SW480 (cell line): ENCODE data around the gene ABCA10.
"Not testable (repeated sequence)": the region's sequence is repeated elsewhere in the genome, so short reads cannot be mapped to it uniquely, and the experiment has no call there.

Experiments
- DNase-seq: peaks from one replicate; pipeline ENCODE4 v3.0.0-alpha.2; 2016; ENCODE audit warnings: low spot score

The ABCA10 gene

DNA sequence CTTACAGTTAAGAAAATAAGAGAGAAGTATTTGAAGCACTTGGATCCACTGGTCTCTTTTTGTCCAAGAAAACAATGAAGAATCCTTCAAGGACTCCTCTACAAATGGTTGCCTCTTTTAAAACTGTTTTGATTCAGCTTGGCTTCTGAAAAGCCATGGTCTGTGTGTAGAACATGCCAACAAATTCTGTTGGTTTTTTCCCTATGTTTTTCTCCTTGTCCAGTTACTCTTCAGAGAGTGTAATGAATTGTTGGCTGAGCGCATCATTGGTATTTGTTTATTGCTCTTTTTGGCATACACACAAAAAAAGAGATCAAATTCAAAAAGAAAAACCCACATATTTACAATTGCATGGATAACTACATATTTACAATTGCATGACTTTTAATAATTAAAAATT is at the start of gene ABCA10:
Gene ABCA10 (minus strand): TSS at position 249 of the 400 bp plus-strand sequence. CDS start 3,466 bp downstream, outside the sequence.
- DNase-seq = no peak

DNA sequence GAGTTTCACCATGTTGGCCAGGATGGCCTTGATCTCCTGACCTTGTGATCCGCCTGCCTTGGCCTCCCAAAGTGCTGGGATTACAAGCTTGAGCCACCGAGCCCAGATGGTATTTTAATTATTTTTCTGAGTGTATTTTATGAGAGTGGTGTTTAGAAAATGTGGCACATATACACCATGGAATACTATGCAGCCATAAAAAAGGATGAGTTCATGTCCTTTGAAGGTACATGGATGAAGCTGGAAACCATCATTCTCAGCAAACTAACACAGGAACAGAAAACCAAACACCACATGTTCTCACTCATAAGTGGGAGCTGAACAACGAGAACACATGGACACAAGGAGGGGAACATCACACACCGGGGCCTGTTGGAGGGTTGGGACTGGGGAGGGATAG is 47.7 kb upstream of the ABCA10 start:
- not testable (repeated sequence) for DNase-seq

DNA sequence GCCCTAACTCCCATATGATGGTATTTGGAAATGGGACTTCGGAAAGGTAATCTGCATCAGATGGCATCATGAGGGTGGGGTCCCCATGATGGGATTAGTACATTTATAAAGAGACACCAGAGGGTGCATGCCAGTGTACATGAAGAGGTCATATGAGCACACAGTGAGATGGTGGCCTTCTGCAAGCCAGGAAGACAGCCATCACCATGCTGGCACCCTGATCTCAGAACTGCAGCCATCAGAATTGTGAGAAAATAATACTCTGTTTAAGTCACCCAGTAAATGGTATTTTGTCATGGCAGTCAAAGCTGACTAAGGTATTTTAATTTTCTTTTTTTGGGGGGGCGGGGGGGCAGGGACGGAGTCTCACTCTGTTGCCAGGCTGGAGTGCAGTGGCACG is 47.1 kb upstream of the ABCA10 start:
- no peak for DNase-seq

GRCh38 chr17:69271023-69271422 is 42.4 kb upstream of the ABCA10 start:
- no peak for DNase-seq

DNA sequence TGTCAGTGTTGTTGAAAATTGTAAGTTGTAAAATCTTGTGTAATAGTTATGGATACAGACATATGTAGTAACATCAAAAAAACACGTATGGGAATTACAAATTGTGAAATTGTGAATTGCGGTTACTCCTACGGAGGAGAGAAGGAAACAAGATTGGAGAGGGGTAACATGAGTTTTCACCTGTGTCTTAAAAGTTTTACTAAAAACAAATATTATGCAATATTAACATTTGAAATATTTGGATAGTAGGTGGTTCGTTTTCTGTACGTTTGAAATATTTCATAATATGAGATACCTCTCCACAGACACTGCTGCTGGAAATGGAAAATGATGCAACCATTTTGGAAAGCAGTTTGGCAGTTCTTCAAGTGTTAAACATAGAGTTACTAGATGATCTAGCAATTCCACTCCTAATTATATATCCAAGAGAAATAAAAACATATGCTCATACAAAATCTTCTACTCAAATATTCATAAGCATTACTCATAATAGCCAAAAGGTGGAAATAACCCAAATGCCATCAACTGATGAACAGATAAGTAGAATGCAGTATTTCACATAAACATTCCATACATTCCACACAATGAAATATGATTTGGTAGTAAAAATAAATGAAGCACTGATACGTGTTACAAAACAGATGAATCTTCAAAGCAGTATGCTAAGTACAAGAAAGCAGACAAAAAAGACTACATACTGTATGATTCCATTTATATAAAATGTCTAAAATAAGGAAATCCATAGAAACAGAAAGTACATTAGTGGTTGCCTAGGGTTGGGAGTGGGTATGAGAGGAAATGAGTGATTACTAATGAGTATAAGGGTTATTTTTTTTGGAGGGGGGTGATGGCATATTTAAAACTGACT is 40.7 kb upstream of the ABCA10 start:
- no peak for DNase-seq

- DNase-seq = no peak
Measured at GRCh38 chr17:69268543-69269014, 40.0 kb upstream of the ABCA10 start.

GRCh38 chr17:69267219-69267618 is 38.6 kb upstream of the ABCA10 start:
- no peak for DNase-seq

DNA sequence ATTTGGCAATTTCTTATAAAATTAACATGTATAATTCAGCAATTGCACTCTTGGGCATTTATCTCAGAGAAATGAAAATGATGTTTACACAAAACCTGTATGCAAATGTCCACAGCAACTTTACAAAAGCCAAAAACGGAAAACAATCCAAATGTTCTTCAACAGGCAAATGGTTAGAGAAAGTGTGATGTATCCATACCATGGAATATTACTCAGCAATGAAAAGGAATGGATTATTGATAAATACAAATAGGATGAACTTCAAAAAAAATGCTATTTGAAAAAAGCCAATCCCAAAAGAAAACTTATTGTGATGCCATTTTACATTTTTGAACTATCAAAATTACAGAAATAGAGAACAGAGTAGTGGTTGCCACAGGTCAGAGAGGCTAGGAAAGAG is 37.2 kb upstream of the ABCA10 start:
- DNase-seq = no peak

DNA sequence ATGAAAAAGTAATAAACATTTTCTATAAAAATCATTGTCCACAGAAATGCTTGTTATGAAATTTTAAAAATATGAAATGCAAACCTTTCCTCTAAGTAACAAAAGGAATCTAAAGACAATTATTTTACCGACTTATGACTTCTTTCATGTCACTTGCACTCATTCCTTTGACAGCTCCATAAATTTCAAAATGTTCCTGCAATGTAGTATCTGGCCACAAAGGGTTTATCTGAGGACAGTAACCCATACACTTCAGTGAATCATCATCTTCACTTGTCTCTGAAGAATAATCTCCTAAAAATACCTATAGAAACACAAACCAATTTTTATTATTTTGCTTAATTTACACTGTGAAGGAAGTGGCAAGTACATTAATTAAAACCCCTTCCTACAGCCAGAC is 25.6 kb upstream of the ABCA10 start:
- DNase-seq = no peak

- DNase-seq = no peak
Measured at GRCh38 chr17:69250641-69251040, 22.0 kb upstream of the ABCA10 start.

GRCh38 chr17:69246726-69247375 is 18.2 kb upstream of the ABCA10 start:
- DNase-seq = peak; percentile 53

DNA sequence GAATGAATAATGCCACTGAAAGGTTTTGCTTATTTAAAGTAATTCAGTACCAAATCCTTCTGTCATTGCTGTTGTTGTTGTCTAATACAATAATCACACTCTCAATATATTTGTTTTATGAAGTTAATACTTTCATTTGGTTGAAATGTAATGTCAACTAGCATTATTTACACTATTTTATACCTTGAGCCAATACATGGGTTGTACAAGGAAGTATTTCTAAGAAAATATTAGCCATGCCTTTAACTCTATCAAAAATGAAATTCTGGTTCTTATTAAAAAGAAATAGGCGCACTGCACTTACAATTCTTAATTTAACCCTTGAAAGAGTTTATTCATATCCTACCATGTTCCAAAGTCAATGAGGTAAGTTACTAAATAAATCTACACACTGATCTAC is 17.6 kb upstream of the ABCA10 start:
- no peak for DNase-seq

DNA sequence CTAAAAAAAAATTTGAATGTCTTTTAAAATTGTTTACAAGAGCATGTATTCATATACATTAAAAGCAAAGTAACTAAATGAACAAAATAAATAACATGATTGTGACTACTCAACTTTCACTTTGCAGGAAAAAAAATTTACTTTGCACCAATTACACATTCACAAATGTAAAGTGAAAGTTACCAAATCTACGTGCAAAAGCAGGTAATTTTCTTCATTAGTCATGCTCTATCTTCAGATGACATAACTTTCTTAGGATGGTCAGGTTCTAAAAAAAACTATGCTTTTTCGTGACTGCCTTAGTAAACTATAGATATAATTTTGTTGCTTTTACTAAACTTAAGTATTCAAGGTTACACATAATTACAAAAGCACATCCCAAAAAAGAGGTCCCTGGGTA is 17.0 kb upstream of the ABCA10 start:
- DNase-seq = no peak

DNA sequence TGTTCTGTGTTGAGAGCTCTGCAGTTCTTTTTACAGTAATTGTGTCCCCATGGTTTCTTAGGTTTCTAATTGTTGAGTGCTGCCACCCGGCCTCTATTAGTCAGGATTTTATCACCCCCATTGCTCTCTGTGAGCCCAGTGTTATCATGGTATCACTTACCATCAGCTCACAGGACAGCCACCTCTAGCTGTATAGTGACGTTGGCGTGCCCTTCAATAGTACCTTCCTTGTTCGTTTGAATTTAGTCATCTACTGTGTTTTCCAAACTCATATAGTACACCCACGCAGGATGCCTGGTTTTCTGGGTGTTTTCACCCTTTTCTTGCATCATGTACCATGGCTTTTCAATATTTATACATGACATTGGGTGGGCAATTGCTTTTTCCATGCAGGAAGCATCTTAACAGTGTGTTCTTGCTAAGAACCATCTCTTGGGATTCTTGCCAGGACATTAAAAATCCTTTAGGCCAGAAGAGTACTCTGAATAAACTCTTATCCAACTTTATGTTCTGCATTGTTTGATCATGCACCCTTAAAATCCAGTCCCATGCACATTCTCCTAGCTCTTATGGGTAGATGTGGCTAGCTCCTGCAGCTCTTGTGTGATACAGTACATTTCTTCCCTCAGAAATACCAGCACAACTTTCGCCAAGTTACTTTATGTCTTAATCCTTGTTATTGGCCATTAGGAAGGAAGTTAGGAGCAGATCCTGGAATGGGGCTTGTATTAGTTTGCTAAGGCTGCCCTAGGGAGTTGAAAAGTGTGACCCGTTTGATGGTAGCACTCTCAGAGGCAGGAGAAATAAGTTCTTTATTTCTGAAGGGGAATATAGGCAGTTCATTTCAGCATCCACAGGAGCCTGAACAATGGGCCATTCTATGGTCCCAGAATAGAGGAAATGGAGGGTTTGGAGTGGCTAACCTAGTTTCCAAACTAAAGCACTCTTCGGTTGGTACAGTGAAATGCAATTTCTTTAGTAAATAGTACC is 11.3 kb upstream of the ABCA10 start:
- DNase-seq = no peak

- DNase-seq = no peak
Measured at GRCh38 chr17:69236946-69237345, 8.3 kb upstream of the ABCA10 start.

DNA sequence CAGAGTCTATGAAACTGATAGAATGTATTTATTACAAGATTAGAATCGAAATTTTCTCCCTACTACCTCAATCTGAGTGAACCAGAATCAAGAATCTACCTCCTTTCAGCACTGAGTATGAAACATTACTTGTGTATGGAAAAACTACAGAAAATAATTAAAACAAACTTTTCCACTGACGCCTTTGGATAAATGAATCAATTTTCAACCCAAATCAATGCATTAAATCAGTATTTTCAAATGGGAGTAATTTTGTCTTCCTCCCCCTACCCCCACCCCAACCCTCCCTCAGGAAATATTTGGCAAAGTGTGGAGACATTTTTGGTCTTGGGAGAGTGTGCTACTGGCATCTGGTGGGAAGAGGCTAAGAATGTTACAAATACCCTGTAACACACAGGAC is 7.8 kb upstream of the ABCA10 start:
- DNase-seq = no peak

DNA sequence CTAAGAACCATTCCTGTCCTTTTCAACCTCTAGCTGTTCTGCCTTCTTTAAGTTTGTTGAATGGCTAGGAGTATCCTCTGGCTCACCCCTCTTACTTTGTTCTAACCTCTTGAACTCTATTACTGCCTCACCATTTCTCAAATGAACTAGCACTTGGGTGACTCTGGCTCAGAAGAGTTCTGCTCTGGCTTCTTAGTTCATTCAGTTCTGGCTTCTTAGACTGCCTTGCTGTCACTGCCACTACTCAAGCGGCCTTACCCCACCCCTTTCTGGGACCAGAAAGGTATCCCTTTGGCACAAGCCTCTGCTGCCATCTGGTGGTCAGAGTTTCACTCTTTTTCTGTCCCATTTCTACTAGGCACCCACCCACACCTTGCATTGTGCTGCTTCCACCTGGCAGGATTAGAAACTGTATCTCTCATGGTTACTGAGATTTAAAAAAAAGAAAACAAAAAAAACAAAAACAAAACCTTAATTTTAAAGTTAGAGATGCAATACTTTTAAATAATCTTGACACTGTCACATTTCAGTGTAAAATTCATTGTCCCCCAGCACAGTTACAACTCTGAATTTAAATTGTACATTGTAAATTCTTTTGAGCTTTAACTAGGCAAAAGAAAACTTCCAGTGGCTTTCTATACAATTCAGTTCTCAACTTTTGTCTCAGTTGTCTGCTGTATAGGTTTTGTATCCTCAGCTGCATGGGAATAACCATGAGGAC is 6.9 kb upstream of the ABCA10 start:
- peak; percentile 73 for DNase-seq

GRCh38 chr17:69232650-69233049 is 4.0 kb upstream of the ABCA10 start:
- no peak for DNase-seq

DNA sequence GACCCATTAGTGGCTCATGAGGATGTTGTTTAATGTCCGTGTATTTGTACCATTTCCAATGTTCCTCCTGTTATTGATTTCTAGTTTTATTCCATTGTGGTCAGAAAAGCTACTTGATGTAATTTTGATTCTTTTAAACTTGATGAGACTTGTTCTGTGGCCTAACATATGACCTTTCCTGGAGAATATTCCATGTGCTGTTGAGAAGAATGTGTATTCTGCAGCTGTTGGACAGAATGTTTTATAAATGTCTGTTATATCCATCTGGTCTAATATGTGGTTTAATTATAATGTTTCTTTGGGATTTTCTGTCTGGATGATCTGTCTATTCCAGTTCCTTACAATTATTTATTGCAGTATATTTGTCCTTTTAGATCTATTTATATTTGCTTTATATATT is 2.9 kb upstream of the ABCA10 start:
- no peak for DNase-seq

DNA sequence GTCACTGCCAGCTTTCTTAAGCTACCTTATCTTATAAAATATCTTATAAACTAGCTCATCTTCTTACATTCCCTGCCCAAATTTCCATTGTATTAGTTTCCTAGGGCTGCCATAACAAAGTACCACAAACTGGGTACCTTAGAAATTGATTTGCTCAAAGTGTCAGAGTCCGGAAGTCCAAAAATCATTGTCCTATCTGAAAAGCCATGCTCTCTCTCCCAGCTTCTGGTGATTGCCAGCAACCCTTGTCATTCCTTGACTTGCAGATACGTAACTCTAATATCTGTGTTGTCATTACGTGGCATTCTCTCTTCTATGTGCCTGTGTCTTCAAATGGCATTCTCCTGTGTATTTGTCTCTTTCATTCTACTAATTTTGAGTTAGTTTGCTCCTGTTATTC is 2.3 kb upstream of the ABCA10 start:
- no peak for DNase-seq

DNA sequence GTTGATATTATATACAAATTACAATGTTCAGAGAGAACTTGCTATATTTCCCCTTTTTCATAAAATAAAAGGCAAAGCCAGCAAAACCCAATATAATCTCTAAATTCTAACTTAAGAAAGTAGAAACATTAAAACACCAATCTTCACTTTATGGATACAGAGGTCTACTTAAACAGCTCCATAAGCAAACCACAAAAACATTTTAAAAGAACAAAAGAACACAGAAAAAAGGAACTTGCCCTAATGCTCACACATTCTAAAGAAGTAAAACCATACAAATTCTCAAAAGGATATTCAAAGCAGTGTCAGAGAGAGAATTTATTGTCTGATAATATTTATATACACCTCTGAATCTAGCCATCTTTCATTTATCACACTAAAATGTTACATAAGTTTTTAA is 606 bp downstream of the ABCA10 start:
- DNase-seq = no peak

- DNase-seq = no peak
Measured at GRCh38 chr17:69227541-69227940, 1.1 kb downstream of the ABCA10 start.
